Retinal pigment epithelial cell (primary cell): ENCODE measurements around the gene NFYC.
"Not testable (repeated sequence)": the region's sequence is repeated elsewhere in the genome, so short reads cannot be mapped to it uniquely, and the experiment has no call there.

Source experiments
- DNase-seq: peaks from one replicate; pipeline ENCODE4 v3.0.0-alpha.2; 2010; ENCODE audit warnings: low read depth
- H3K4me3 ChIP-seq: 2 replicates; pipeline ENCODE4 v1.5.1; 2011; ENCODE audit warnings: mild to moderate bottlenecking, low read length, control low read depth, moderate library complexity
- TF ChIP-seq, protein P1 (sequence below): conservative IDR thresholded peaks from 2 replicates; pipeline ENCODE4 v1.5.1; 2011; ENCODE audit warnings: low read depth, low read length, control low read depth, inconsistent platforms

Gene NFYC

DNA sequence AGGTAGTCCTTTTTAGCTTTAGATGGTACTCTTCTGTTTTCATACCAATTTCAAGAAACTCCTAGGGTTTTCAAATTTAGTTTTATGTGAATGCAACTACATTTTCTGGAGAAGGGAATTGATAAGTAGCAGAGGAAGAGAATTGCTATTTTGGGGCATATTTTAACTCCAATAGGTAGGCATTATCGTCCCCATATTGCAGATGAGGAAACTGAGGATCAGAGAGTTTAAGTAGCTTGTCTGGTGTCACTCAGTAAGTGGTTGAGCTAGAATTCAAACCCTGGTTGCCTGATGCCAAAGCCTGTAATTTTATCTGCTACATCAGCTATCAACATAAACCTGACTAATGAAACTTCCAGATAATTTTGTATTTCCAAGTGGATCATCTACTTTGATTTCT is 1.9 kb downstream of the NFYC start:
- no peak overlapping the region for H3K4me3 ChIP-seq
- TF ChIP-seq, protein P1, sequence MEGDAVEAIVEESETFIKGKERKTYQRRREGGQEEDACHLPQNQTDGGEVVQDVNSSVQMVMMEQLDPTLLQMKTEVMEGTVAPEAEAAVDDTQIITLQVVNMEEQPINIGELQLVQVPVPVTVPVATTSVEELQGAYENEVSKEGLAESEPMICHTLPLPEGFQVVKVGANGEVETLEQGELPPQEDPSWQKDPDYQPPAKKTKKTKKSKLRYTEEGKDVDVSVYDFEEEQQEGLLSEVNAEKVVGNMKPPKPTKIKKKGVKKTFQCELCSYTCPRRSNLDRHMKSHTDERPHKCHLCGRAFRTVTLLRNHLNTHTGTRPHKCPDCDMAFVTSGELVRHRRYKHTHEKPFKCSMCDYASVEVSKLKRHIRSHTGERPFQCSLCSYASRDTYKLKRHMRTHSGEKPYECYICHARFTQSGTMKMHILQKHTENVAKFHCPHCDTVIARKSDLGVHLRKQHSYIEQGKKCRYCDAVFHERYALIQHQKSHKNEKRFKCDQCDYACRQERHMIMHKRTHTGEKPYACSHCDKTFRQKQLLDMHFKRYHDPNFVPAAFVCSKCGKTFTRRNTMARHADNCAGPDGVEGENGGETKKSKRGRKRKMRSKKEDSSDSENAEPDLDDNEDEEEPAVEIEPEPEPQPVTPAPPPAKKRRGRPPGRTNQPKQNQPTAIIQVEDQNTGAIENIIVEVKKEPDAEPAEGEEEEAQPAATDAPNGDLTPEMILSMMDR = no peak
- DNase-seq = no peak

DNA sequence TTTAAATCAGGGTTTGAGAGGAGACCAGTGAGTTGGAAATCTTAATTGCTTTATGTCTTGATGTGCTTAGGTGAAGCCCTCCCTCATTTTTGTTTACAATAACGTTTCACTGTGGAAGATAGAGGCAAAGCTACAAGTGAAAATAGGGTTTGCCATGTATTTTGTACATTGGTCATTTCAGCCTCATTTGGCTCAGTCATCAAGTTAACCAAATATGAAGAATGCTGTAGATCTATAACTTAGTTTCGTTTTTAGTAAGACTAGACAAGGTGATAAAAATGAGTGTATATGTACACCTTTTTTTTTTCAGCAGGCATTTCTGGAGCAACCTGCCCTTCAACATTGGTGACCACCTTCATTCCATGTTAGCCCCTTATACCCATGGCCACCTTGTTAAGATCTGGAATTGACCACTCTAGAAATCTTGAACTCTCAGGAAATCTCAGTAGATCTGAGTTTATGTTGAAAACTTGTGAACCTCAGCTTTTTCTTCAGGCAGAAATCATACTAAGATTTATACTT is 2.9 kb downstream of the NFYC start:
- DNase-seq = no peak
- TF ChIP-seq, protein P1 = no peak
- H3K4me3 ChIP-seq = no peak overlapping the region

DNA sequence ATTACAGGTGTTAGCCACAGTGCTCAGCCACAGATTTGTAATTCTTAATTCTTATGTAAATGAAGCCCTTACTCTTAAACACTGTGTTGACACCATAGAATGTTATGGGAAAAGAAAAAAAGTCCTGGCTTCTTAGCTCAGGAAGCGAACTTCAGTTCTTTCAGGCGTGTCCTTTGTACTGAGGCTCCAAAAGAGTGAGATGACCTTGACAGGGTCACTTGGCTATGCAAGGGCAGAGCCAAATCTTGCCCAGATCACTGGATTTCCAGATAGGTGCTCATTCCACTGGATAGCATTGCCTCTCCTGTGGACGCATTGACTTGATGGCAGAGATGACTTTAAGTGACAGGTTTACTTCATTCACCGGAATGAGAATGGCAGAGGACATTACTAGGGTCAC is 4.8 kb downstream of the NFYC start:
- no peak for DNase-seq
- TF ChIP-seq, protein P1 = no peak
- H3K4me3 ChIP-seq = no peak overlapping the region

DNA sequence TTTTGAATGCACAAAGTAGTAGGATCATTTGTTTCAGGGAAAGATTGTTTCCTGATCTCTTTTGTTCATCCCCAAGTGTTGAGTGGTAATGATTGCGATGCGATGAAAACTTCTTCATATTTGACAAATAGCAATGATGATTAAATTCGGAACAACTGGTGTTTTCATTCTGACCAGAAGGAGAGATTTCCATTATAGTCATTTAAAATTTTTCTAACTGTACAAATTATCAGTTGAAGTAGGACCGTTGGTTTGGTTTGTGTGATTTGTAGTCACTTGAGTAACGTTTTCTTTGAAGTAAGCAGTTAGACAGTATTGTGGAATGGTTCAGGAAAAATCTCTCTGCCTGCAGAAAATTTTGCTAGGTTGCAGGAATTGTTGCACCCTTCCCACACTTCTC is 5.9 kb downstream of the NFYC start:
- no peak overlapping the region for H3K4me3 ChIP-seq
- TF ChIP-seq, protein P1 = no peak

DNA sequence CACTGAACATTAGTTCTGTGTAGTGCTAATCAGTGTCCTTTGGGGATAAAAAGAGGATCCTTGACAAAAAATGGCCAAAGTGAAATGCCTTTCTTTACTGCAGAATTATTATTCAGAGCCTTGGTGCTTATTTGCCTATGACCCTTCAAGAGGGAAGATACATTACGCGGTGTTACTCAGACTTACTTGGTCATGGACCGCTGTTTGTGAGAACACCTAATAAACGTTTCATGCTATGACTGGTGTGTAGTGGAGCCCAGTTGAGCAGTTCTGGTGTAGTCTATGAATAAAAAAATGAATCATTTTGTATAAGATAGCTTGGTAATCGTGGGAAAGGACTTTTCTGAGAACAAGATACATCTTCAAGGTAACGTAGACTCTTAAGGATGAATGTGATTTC is 8.3 kb downstream of the NFYC start:
- no peak for DNase-seq
- no peak overlapping the region for H3K4me3 ChIP-seq
- TF ChIP-seq, protein P1 = no peak

More for the DNA sequence above, 5.9 kb downstream of the NFYC start:
- DNase-seq = no peak

DNA sequence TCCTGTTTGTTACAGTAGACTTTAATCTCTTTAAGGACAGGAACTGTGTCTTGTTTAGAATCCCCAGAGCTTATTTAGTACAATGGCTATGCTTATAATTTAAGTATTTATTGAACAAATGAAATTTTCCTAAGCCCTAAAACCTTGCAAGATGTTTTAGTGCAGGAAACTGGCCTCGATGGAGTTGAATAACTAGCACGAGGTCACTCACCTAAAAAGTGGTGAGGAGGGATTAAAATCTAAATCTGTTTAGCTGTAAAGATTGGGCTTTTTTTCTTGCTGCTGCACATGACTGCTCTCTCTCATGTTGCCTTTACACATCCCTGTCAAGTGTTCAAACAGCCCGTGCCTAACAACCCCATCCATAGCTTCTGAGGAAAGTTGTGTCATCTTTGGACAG is 10.2 kb downstream of the NFYC start:
- TF ChIP-seq, protein P1 = no peak
- no peak for DNase-seq
- H3K4me3 ChIP-seq = no peak overlapping the region

GRCh38 chr1:40702810-40703209 is 11.3 kb downstream of the NFYC start:
- DNase-seq, H3K4me3 ChIP-seq: not testable (repeated sequence)

DNA sequence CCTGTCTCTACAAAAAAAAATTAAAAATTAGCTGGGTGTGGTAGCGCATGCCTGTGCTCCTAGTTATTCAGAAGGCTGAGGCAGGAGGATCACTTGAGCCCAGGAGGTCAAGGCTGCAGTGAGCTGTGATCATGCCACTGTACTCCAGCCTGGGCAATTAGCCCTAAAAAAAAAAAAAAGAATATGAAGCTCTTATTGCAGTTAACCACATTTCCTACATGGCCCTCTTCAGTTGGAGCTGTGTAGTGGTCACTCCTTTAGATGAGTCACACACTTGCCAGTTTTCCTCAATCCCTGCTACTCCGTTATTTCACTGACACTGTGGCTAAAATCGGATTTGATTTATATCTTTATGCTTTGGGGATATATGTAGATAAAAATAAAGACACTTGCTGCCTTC is 11.8 kb downstream of the NFYC start:
- DNase-seq = peak; percentile 53
- H3K4me3 ChIP-seq = no peak overlapping the region
- TF ChIP-seq, protein P1 = no peak
